ENCODE measurements around the gene CD200.

DNA sequence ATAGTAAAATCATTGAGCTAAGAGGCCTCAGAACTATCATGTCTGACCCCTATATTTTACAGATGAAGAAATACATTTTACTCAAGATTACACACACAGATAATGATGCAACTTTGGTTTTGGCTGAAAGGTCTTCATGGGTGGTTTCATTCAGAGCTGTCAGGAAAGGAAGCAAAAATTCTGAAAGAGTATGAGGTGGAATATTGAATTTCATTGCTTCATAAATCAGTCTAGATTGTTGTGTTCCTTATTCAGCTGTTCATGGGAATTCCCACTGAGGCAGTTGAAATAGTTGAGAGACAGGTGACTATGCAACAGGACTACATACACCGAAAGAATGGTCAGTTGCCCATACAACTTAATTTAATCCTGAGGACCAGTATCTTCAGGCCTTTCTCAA is 39.4 kb downstream of the CD200 start:
- TF ChIP-seq, protein P1, sequence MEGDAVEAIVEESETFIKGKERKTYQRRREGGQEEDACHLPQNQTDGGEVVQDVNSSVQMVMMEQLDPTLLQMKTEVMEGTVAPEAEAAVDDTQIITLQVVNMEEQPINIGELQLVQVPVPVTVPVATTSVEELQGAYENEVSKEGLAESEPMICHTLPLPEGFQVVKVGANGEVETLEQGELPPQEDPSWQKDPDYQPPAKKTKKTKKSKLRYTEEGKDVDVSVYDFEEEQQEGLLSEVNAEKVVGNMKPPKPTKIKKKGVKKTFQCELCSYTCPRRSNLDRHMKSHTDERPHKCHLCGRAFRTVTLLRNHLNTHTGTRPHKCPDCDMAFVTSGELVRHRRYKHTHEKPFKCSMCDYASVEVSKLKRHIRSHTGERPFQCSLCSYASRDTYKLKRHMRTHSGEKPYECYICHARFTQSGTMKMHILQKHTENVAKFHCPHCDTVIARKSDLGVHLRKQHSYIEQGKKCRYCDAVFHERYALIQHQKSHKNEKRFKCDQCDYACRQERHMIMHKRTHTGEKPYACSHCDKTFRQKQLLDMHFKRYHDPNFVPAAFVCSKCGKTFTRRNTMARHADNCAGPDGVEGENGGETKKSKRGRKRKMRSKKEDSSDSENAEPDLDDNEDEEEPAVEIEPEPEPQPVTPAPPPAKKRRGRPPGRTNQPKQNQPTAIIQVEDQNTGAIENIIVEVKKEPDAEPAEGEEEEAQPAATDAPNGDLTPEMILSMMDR (conservative IDR thresholded peaks at IDR 0.05 in 1 of 2, IDR thresholded peaks at IDR 0.05 in 1 of 2; ENCODE audit: extremely low read depth in 1 of 2, insufficient read depth in 1 of 2, low read depth in 1 of 2, low read length in 2 of 2) = no peak
- no peak for TF ChIP-seq EZH2 (IDR thresholded peaks at IDR 0.05; ENCODE audit: borderline replicate concordance, low read length)
